ENCODE measurements around the gene KCND2.
A peak's percentile ranks its signal among the peaks of the same experiment; 100 is the strongest.

The KCND2 gene

DNA sequence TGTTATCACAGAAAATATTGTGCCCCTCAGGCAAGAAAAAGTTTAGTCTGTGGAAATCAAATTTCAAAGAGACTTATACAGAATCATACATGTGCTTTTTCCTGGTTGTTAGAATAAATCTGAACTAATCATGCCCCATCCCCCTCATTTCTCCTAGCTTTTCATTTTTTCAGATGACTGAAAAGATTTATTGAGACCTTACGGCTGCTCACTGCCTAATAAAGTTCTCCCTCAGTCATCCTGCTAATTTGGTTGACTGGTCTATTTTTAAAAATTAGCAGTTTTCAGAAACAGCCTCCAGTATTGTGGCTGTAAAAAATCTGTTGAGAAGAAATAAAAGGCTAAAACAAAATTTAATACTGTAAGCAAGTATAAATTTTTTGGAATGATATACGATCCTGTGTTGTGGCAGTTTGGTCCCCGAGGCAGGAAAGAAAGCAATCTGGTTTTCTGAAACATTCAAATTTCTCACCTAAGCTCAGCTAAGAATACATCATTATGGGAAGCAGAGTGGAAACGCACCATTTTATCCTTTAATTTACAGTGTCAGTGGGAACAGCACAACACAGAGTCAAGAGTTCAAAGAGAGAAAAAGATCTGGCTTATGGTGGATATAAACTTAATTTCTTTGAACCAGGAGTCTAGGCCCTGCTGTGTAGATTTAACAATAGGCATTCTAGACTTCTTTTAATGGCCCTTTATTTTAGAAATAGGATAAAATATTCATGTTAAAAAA, 144.4 kb downstream of the KCND2 start:
- H3K9me3 Mint-ChIP-seq = no peaks in the 10 kb centered on the region
- peaks cover 3% of the 10 kb centered on the region for H3K4me1 Mint-ChIP-seq
- peak overlapping the region; percentile 12 to 65 (median 17) for H3K27ac Mint-ChIP-seq
- H3K4me3 Mint-ChIP-seq = no peak overlapping the region
- H3K27me3 Mint-ChIP-seq (ENCODE audit: low read depth) = peaks cover 2% of the 10 kb centered on the region
- no peak for TF ChIP-seq CTCF (IDR thresholded peaks at IDR 0.05; ENCODE audit: unreplicated experiment in 3 of 3)
- no peaks in the 10 kb centered on the region for H3K36me3 Mint-ChIP-seq (ENCODE audit: low read depth)

DNA sequence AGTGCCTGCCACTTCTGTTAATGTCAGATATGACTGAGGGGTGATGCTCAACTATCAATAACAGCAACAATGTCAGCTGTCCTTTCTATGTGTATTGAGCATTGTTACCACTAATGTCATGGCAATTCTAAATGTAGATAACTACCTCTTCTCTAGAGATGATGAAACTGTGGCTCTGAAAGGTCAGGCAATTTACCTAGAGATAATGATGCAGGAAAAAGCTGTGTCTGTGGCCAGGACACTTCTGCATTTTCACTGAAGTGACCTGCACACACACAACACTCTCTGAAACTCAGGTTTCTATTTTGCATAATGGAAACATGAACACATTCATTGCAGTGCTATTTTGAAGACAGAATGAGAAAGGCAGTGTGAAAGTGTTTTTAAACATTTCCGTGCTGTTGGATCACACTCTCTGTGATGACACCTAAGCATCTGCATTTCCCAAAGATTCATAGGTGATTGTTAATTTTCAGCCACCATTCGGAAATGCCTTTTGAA, 148.2 kb downstream of the KCND2 start:
- H3K27me3 Mint-ChIP-seq (ENCODE audit: low read depth) = peaks cover 3% of the 10 kb centered on the region
- H3K4me1 Mint-ChIP-seq = no peaks in the 10 kb centered on the region
- TF ChIP-seq CTCF (IDR thresholded peaks at IDR 0.05; ENCODE audit: unreplicated experiment in 3 of 3) = no peak
- H3K4me3 Mint-ChIP-seq = no peak overlapping the region
- H3K9me3 Mint-ChIP-seq = no peaks in the 10 kb centered on the region
- H3K27ac Mint-ChIP-seq = no peak overlapping the region
- no peaks in the 10 kb centered on the region for H3K36me3 Mint-ChIP-seq (ENCODE audit: low read depth)

- Mint-ChIP-seq H3K27me3 (ENCODE audit: low read depth) (no peaks in the 10 kb centered on the region), H3K4me1 (no peaks in the 10 kb centered on the region), H3K4me3 (no peak overlapping the region), H3K27ac (no peak overlapping the region), H3K36me3 (ENCODE audit: low read depth) (no peaks in the 10 kb centered on the region), H3K9me3 (no peaks in the 10 kb centered on the region)
- no peak for TF ChIP-seq CTCF (IDR thresholded peaks at IDR 0.05; ENCODE audit: unreplicated experiment in 3 of 3)
These were observed 158.0 kb downstream of the KCND2 start for GRCh38 chr7:120431016-120431415.

DNA sequence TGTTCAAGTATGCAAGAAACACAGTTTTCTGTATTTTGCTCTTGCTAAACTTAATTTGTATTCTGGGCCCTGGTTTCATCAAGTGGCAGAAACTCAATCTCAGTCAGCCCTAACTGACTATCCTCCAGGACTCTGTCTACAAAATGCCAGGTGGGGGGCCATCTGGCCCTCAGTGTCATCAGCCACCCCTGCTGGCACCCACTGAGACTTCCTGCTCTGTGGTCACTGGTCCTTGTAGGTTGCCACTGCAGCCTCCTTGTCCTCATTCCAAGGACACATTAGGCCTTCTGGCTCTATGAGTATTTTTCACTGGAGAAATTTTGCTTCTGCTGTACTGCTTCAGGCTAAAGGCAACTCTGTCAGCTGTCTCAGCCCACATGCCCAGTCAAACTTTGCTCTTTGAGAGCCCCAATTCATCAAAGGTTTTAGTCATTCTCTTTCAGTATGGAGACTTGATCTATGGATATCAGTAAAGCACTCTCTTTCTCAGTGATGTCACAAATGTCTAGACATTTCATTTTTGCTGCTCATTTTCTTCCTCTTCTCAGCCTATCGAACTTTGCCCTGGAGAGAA, 163.6 kb downstream of the KCND2 start:
- H3K27ac Mint-ChIP-seq = no peak overlapping the region
- H3K4me1 Mint-ChIP-seq = no peaks in the 10 kb centered on the region
- H3K27me3 Mint-ChIP-seq (ENCODE audit: low read depth) = no peaks in the 10 kb centered on the region
- no peak overlapping the region for H3K4me3 Mint-ChIP-seq
- TF ChIP-seq CTCF (IDR thresholded peaks at IDR 0.05; ENCODE audit: unreplicated experiment in 3 of 3) = no peak
- H3K36me3 Mint-ChIP-seq (ENCODE audit: low read depth) = no peaks in the 10 kb centered on the region
- H3K9me3 Mint-ChIP-seq = no peaks in the 10 kb centered on the region

DNA sequence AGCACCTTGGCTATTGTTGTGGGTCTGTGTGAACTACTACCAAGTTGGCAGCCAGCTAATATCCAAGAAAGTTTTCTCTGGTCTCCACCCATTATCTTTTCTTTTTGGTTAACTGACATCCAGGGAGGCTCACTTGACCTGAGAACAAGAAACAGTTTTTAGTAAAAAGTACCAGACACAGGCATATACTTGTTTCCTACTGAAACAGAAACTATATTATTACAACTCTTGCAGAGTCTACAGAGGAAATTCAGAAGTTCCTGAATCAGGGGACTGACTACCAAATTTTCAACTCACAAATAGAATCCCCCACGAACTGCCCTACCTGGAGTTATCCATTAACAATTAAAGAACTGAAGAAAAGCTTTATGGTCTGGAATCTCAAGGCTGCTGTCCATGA, 168.9 kb downstream of the KCND2 start:
- no peak for TF ChIP-seq CTCF (IDR thresholded peaks at IDR 0.05; ENCODE audit: unreplicated experiment in 3 of 3)
- Mint-ChIP-seq H3K4me1 (no peaks in the 10 kb centered on the region), H3K27ac (no peak overlapping the region), H3K4me3 (no peak overlapping the region), H3K27me3 (ENCODE audit: low read depth) (no peaks in the 10 kb centered on the region), H3K9me3 (no peaks in the 10 kb centered on the region), H3K36me3 (ENCODE audit: low read depth) (no peaks in the 10 kb centered on the region)

GRCh38 chr7:120442838-120443237, 169.9 kb downstream of the KCND2 start:
- no peaks in the 10 kb centered on the region for H3K4me1 Mint-ChIP-seq
- no peaks in the 10 kb centered on the region for H3K27me3 Mint-ChIP-seq (ENCODE audit: low read depth)
- no peaks in the 10 kb centered on the region for H3K36me3 Mint-ChIP-seq (ENCODE audit: low read depth)
- no peak overlapping the region for H3K27ac Mint-ChIP-seq
- no peaks in the 10 kb centered on the region for H3K9me3 Mint-ChIP-seq
- no peak overlapping the region for H3K4me3 Mint-ChIP-seq
- TF ChIP-seq CTCF (IDR thresholded peaks at IDR 0.05; ENCODE audit: unreplicated experiment in 3 of 3) = no peak

Measured in nephron (organoid).